Lung (tissue), 12 donors: ENCODE measurements around the gene TNS3. TPM values are rescaled to one million over a fixed set of nuclear protein-coding genes. Genes with fewer than 3 reads are reported as not detected.

Source experiments
- ATAC-seq: fragments of 200-7000 bp; cut with Tn5 transposase; one replicate; pipeline ENCODE4 v1.9.1; 2020; ENCODE audit warnings: moderate number of reproducible peaks; ENCODE audit not compliant: insufficient read depth, low FRiP score
- DNase-seq, 3 donors: peaks; one replicate each; pipeline ENCODE4 v3.0.0-alpha.2; 2013 to 2017
- H3K27ac ChIP-seq, 2 donors: one replicate each; pipeline ENCODE4 v1.5.1; 2013; ENCODE audit warnings: mild to moderate bottlenecking in 2 of 2, moderate library complexity in 2 of 2, control low read depth in 1 of 2, inconsistent platforms in 1 of 2, low read depth in 1 of 2, low read length in 1 of 2
- H3K27me3 ChIP-seq, 3 donors: one replicate each; pipeline ENCODE4 v1.5.1; 2013; ENCODE audit warnings: low read length in 2 of 3; ENCODE audit not compliant: control insufficient read depth in 3 of 3, insufficient read depth in 3 of 3
- H3K36me3 ChIP-seq, 4 donors: one replicate each; pipeline ENCODE4 v1.5.1; 2013; ENCODE audit warnings: low read length in 4 of 4, mild to moderate bottlenecking in 1 of 4, moderate library complexity in 1 of 4; ENCODE audit not compliant: control insufficient read depth in 4 of 4, insufficient read depth in 4 of 4
- H3K4me1 ChIP-seq, 5 donors: one replicate each; pipeline ENCODE4 v1.5.1; 2013; ENCODE audit warnings: low read length in 5 of 5, mild to moderate bottlenecking in 2 of 5, moderate library complexity in 1 of 5; ENCODE audit not compliant: control insufficient read depth in 5 of 5, insufficient read depth in 5 of 5
- H3K4me3 ChIP-seq: one replicate; pipeline ENCODE4 v1.5.1; 2013; ENCODE audit warnings: mild to moderate bottlenecking, control low read depth, moderate library complexity
- H3K9ac ChIP-seq, 2 donors: one replicate each; pipeline ENCODE4 v1.5.1; 2013; ENCODE audit warnings: low read length in 2 of 2, control low read depth in 1 of 2; ENCODE audit not compliant: insufficient read depth in 1 of 2
- H3K9me3 ChIP-seq, 4 donors: one replicate each; pipeline ENCODE4 v1.5.1; 2013; ENCODE audit warnings: low read length in 3 of 4, mild to moderate bottlenecking in 1 of 4, moderate library complexity in 1 of 4; ENCODE audit not compliant: control insufficient read depth in 4 of 4, insufficient read depth in 3 of 4
- WGBS, 2 donors: extraction: QIAGEN DNeasy Blood & Tissue Kit; methylation state at CpG; one replicate each; pipeline ENCODE4 v1.1.7; 2013; 5-methylcytosine and 5-hydroxymethylcytosine counted together
- polyA plus RNA-seq, 2 donors: library from polyadenylated mRNA; stranded (reverse); fragments of 200-250 nt; gene quantifications; one replicate each; pipeline ENCODE4 v1.2.1, GENCODE V29; 2013
- total RNA-seq, 2 donors: library from RNA; depleted of rRNA in 1 of 2; stranded (reverse); fragments of >200 nt in 1 of 2; gene quantifications; one replicate each; pipeline ENCODE4 v1.2.1, GENCODE V29; 2014 to 2021
- TF ChIP-seq, protein P1 (sequence below): IDR thresholded peaks from 2 replicates; pipeline ENCODE4 v1.5.1; 2012; ENCODE audit warnings: mild to moderate bottlenecking; ENCODE audit errors: control extremely low read depth, extremely low read depth
- donor health status: control.
- donor health status: control.
- donor health status: Bipolar disorder and iron deficiency.
- donor health status: healthy.
- donor health status: DM: yes; HTN: yes; CAD: no.

The TNS3 gene
- total and polyA plus RNA-seq, 4 donors = 23.8 to 140 (median 85.7) TPM

GRCh38 chr7:47291461-47292081 is 290.3 kb downstream of the TNS3 start:
- no peaks in the 10 kb centered on the region for H3K9me3 ChIP-seq
- WGBS, 2 donors = 41 to 47% methylated on average over 4 of the region's 4 CpGs
- H3K36me3 ChIP-seq = peaks cover 10 to 71% (median 39%) of the 10 kb centered on the region in 4 donors
- no peak overlapping the region for H3K4me3 ChIP-seq
- H3K27ac ChIP-seq = peak overlapping the region; percentile 55 to 61
- ATAC-seq (peak; percentile 82), DNase-seq (no peak)
- peaks cover 3 to 38% (median 18%) of the 10 kb centered on the region in 5 donors for H3K4me1 ChIP-seq
- no peak overlapping the region for H3K9ac ChIP-seq
- H3K27me3 ChIP-seq = no peaks in the 10 kb centered on the region
- TF ChIP-seq, protein P1, sequence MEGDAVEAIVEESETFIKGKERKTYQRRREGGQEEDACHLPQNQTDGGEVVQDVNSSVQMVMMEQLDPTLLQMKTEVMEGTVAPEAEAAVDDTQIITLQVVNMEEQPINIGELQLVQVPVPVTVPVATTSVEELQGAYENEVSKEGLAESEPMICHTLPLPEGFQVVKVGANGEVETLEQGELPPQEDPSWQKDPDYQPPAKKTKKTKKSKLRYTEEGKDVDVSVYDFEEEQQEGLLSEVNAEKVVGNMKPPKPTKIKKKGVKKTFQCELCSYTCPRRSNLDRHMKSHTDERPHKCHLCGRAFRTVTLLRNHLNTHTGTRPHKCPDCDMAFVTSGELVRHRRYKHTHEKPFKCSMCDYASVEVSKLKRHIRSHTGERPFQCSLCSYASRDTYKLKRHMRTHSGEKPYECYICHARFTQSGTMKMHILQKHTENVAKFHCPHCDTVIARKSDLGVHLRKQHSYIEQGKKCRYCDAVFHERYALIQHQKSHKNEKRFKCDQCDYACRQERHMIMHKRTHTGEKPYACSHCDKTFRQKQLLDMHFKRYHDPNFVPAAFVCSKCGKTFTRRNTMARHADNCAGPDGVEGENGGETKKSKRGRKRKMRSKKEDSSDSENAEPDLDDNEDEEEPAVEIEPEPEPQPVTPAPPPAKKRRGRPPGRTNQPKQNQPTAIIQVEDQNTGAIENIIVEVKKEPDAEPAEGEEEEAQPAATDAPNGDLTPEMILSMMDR = no peak

DNA sequence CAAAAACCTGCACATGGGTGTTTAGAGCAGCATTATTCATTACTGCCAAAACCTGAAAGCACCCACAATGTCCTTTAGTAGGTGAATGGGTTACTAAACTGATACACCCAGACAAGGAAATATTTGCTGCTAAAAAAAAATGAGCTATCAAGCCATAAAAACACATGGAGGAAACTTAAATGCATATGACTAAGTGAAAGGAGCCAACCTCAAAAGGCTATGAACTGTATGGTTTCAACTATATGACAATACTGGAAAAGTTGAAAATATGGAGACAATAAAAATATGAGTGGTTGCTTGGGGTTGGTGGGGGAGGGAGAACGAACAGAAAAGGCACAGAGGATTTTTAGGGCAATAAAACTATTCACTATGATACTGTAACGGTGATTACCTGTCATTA is 291.0 kb downstream of the TNS3 start:
- ATAC-seq (no peak), DNase-seq (no peak)
- H3K4me1 ChIP-seq = peaks cover 3 to 38% (median 20%) of the 10 kb centered on the region in 5 donors
- H3K27ac ChIP-seq = peak overlapping the region in 1 of 2 donors; percentile 41
- TF ChIP-seq, protein P1 = no peak
- 93 to 95% methylated on average over 2 of the region's 2 CpGs for WGBS, 2 donors
- no peak overlapping the region for H3K4me3 ChIP-seq
- H3K9ac ChIP-seq = no peak overlapping the region
- no peaks in the 10 kb centered on the region for H3K27me3 ChIP-seq
- H3K36me3 ChIP-seq = peaks cover 9 to 71% (median 40%) of the 10 kb centered on the region in 4 donors
- no peaks in the 10 kb centered on the region for H3K9me3 ChIP-seq

DNA sequence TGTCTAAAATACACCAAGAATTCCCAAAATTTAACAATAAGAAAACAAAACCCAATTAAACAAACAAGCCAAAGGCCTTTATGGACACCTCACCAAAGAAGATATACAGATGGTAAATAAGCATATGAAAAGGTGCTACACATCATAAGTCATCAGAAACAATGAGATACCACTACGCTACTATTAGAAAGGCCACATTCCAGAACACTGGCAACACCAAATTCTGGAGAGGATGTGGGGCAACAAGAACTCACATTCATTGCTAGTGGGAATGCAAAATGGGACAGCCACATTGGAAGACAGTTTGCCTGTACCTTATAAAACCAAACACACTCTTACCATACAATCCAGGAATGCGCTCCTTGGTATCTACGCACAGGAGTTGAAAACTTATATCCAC is 291.4 kb downstream of the TNS3 start:
- Histone ChIP-seq H3K27me3 (no peaks in the 10 kb centered on the region), H3K4me3 (no peak overlapping the region), H3K4me1 (peaks cover 3 to 38% (median 18%) of the 10 kb centered on the region in 5 donors), H3K27ac (no peak overlapping the region), H3K36me3 (peaks cover 5 to 71% (median 39%) of the 10 kb centered on the region in 4 donors), H3K9ac (no peak overlapping the region), H3K9me3 (no peaks in the 10 kb centered on the region)
- DNase-seq (no peak), ATAC-seq (no peak)
- TF ChIP-seq, protein P1 = no peak
- WGBS, 2 donors = 98 to 99% methylated on average over 3 of the region's 3 CpGs
